HCT116 (cell line): ENCODE results near the gene PGAP3.

Experiments
- EZH2 ChIP-seq: fragments of 200-600 bp; sonication (generic); IDR thresholded peaks from 2 replicates; pipeline ENCODE4 v1.6.1; 2017; ENCODE audit warnings: antibody characterized with exemption, mixed run types
- EZH2phosphoT487 ChIP-seq: fragments of 200-600 bp; IDR thresholded peaks from 2 replicates; pipeline ENCODE4 v1.6.1; 2018; ENCODE audit warnings: antibody characterized with exemption, borderline replicate concordance
- JUND ChIP-seq: IDR thresholded peaks from 2 replicates; pipeline ENCODE4 v1.6.1; 2012
- POLR2A ChIP-seq: IDR thresholded peaks from 2 replicates; pipeline ENCODE4 v1.7.0; 2011; ENCODE audit warnings: borderline replicate concordance; ENCODE audit not compliant: insufficient read depth, insufficient read length; ENCODE audit errors: extremely low read depth
- POLR2AphosphoS5 ChIP-seq: IDR thresholded peaks from 2 replicates; pipeline ENCODE4 v1.6.1; 2011; ENCODE audit warnings: mild to moderate bottlenecking, low read depth, low read length, moderate library complexity
- SRF ChIP-seq: IDR thresholded peaks from 2 replicates; pipeline ENCODE4 v1.6.1; 2012; ENCODE audit warnings: low read depth
- YY1 ChIP-seq: IDR thresholded peaks from 2 replicates; pipeline ENCODE4 v1.6.1; 2011; ENCODE audit warnings: low read length, low read depth, moderate library complexity, mild to moderate bottlenecking; ENCODE audit not compliant: insufficient replicate concordance; ENCODE audit errors: extremely low read depth
- ZNF274 ChIP-seq: fragments of 200-500 bp; sonication (Bioruptor generic); IDR thresholded peaks from 2 replicates; pipeline ENCODE4 v1.6.1; 2014; ENCODE audit warnings: mild to moderate bottlenecking, low read depth, low read length, inconsistent platforms
- TF ChIP-seq, protein P1 (sequence below), 3 experiments: fragments of 200-600 bp in 1 of 3; sonication (generic) in 1 of 3; IDR thresholded peaks in 2 of 3; conservative IDR thresholded peaks in 1 of 3; 2 replicates each; pipeline ENCODE4 v1.5.1; 2012 to 2017; ENCODE audit warnings: low read depth in 2 of 3, low read length in 2 of 3, antibody characterized with exemption in 1 of 3, borderline replicate concordance in 1 of 3, control low read depth in 1 of 3, mild to moderate bottlenecking in 1 of 3, mixed read lengths in 1 of 3, mixed run types in 1 of 3, moderate library complexity in 1 of 3; ENCODE audit not compliant: insufficient read depth in 1 of 3
- TF ChIP-seq, protein P2 (sequence below): IDR thresholded peaks from 2 replicates; pipeline ENCODE4 v1.6.1; 2012
- TF ChIP-seq, protein P3 (sequence below): IDR thresholded peaks from 2 replicates; pipeline ENCODE4 v1.6.1; 2012
- TF ChIP-seq, protein P4 (sequence below): IDR thresholded peaks from 2 replicates; pipeline ENCODE4 v1.6.1; 2012; ENCODE audit warnings: low read depth

DNA sequence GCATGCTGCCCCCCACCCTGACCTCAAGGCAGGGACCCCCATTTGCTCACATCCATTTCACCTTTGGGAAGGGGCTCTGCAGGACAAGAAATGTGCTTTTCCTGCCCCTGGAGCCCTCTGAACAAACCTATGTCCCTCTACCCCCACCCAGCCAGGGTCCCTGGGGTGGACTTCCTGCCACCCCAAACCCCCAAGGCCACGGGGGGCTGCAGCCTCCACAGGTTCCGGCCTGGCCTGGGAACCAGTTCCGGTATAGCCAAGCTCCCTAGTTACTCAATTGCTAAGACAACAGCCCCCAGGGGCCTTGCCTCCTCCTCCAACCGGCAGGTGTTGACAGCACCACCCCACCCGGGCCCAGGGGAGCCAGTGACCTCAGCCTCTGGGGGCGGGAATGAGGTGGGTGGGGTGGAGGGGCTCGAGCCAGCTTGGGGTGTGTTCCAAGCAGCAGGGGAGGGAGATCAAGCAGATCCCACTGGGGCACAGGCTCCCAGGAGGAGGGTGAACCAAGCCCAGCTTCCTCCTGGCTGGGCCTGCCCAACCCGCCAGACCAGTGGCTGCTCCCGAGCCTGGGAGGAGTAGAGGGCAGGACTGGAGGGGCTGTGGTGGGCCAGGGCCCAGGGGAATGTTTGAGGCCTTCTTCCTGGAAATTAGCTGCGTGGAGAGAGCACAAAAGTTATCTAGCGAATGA, 13.0 kb downstream of the PGAP3 start:
- TF ChIP-seq ZNF274: no peak
- no peak for TF ChIP-seq YY1
- TF ChIP-seq, protein P1, sequence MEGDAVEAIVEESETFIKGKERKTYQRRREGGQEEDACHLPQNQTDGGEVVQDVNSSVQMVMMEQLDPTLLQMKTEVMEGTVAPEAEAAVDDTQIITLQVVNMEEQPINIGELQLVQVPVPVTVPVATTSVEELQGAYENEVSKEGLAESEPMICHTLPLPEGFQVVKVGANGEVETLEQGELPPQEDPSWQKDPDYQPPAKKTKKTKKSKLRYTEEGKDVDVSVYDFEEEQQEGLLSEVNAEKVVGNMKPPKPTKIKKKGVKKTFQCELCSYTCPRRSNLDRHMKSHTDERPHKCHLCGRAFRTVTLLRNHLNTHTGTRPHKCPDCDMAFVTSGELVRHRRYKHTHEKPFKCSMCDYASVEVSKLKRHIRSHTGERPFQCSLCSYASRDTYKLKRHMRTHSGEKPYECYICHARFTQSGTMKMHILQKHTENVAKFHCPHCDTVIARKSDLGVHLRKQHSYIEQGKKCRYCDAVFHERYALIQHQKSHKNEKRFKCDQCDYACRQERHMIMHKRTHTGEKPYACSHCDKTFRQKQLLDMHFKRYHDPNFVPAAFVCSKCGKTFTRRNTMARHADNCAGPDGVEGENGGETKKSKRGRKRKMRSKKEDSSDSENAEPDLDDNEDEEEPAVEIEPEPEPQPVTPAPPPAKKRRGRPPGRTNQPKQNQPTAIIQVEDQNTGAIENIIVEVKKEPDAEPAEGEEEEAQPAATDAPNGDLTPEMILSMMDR (IDR thresholded peaks at IDR 0.05 in 2 of 3, conservative IDR thresholded peaks at IDR 0.05 in 1 of 3; ENCODE audit: borderline replicate concordance in 1 of 3, insufficient read depth in 1 of 3, low read depth in 2 of 3, low read length in 2 of 3): no peak
- TF ChIP-seq POLR2A: no peak
- TF ChIP-seq, protein P2, sequence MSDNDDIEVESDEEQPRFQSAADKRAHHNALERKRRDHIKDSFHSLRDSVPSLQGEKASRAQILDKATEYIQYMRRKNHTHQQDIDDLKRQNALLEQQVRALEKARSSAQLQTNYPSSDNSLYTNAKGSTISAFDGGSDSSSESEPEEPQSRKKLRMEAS: no peak
- no peak for TF ChIP-seq POLR2AphosphoS5
- no peak for TF ChIP-seq SRF
- TF ChIP-seq, protein P3, sequence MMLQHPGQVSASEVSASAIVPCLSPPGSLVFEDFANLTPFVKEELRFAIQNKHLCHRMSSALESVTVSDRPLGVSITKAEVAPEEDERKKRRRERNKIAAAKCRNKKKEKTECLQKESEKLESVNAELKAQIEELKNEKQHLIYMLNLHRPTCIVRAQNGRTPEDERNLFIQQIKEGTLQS: no peak
- TF ChIP-seq JUND: no peak
- TF ChIP-seq, protein P4, sequence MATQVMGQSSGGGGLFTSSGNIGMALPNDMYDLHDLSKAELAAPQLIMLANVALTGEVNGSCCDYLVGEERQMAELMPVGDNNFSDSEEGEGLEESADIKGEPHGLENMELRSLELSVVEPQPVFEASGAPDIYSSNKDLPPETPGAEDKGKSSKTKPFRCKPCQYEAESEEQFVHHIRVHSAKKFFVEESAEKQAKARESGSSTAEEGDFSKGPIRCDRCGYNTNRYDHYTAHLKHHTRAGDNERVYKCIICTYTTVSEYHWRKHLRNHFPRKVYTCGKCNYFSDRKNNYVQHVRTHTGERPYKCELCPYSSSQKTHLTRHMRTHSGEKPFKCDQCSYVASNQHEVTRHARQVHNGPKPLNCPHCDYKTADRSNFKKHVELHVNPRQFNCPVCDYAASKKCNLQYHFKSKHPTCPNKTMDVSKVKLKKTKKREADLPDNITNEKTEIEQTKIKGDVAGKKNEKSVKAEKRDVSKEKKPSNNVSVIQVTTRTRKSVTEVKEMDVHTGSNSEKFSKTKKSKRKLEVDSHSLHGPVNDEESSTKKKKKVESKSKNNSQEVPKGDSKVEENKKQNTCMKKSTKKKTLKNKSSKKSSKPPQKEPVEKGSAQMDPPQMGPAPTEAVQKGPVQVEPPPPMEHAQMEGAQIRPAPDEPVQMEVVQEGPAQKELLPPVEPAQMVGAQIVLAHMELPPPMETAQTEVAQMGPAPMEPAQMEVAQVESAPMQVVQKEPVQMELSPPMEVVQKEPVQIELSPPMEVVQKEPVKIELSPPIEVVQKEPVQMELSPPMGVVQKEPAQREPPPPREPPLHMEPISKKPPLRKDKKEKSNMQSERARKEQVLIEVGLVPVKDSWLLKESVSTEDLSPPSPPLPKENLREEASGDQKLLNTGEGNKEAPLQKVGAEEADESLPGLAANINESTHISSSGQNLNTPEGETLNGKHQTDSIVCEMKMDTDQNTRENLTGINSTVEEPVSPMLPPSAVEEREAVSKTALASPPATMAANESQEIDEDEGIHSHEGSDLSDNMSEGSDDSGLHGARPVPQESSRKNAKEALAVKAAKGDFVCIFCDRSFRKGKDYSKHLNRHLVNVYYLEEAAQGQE: no peak
- TF ChIP-seq EZH2: no peak
- no peak for TF ChIP-seq EZH2phosphoT487
